H1 (cell line): Measurements from ENCODE around the gene TTLL1.
"Not testable (repeated sequence)": the region's sequence is repeated elsewhere in the genome, so short reads cannot be mapped to it uniquely, and the experiment has no call there.

Experiments
- CEBPB ChIP-seq: IDR thresholded peaks from 2 replicates; pipeline ENCODE4 v1.6.1; 2012; ENCODE audit warnings: low read depth, low read length
- EP300 ChIP-seq, 2 experiments: IDR thresholded peaks; 1 replicate in 1 of 2; 2 replicates in 1 of 2; pipeline ENCODE4 v1.6.1; 2011 to 2012; ENCODE audit warnings: low read depth in 2 of 2, low read length in 2 of 2, mild to moderate bottlenecking in 2 of 2, borderline replicate concordance in 1 of 2, inconsistent platforms in 1 of 2, moderate library complexity in 1 of 2
- EZH2 ChIP-seq: fragments of 200-600 bp; sonication (generic); IDR thresholded peaks from 2 replicates; pipeline ENCODE4 v1.7.1; 2012; ENCODE audit warnings: low read depth, mild to moderate bottlenecking, moderate library complexity, low read length, inconsistent platforms; ENCODE audit not compliant: severe bottlenecking
- POLR2A ChIP-seq, 2 experiments: IDR thresholded peaks; 1 replicate in 1 of 2; 2 replicates in 1 of 2; pipeline ENCODE4 v1.6.1; 2011; ENCODE audit warnings: low read depth in 2 of 2, low read length in 2 of 2, mild to moderate bottlenecking in 2 of 2; ENCODE audit errors: control extremely low read depth in 1 of 2
- RFX5 ChIP-seq: IDR thresholded peaks from 2 replicates; pipeline ENCODE4 v1.6.1; 2011; ENCODE audit warnings: low read depth, low read length, improper control_type of control experiment, borderline replicate concordance
- SIN3A ChIP-seq, 2 experiments: IDR thresholded peaks in 1 of 2; conservative IDR thresholded peaks in 1 of 2; 2 replicates each; pipeline ENCODE4 v1.6.1; 2011 to 2012; ENCODE audit warnings: low read length in 2 of 2, improper control_type of control experiment in 1 of 2, low read depth in 1 of 2, mild to moderate bottlenecking in 1 of 2
- SP1 ChIP-seq: IDR thresholded peaks from 2 replicates; pipeline ENCODE4 v1.6.1; 2011; ENCODE audit warnings: low read depth, low read length
- SP2 ChIP-seq: IDR thresholded peaks from 2 replicates; pipeline ENCODE4 v1.6.1; 2012; ENCODE audit warnings: mild to moderate bottlenecking, low read length, inconsistent platforms
- SRF ChIP-seq: IDR thresholded peaks from 2 replicates; pipeline ENCODE4 v1.6.1; 2011; ENCODE audit warnings: mild to moderate bottlenecking, low read depth, low read length, moderate library complexity
- SUZ12 ChIP-seq: fragments of 200-600 bp; sonication (generic); IDR thresholded peaks from 2 replicates; pipeline ENCODE4 v1.6.1; 2012; ENCODE audit warnings: mild to moderate bottlenecking, inconsistent platforms, low read length, moderate library complexity, mixed read lengths
- TEAD4 ChIP-seq: IDR thresholded peaks from 2 replicates; pipeline ENCODE4 v1.6.1; 2012; ENCODE audit warnings: low read depth, low read length, inconsistent platforms, mixed read lengths
- TF ChIP-seq, protein P1 (sequence below): IDR thresholded peaks from 2 replicates; pipeline ENCODE4 v1.6.1; 2011; ENCODE audit warnings: low read length, improper control_type of control experiment
- TF ChIP-seq, protein P2 (sequence below), 3 experiments: IDR thresholded peaks; 1 replicate in 2 of 3; 2 replicates in 1 of 3; pipeline versions ENCODE4 v1.5.1 to v1.6.1; 2011; ENCODE audit warnings: low read length in 3 of 3, mild to moderate bottlenecking in 3 of 3, inconsistent platforms in 2 of 3, low read depth in 1 of 3, moderate library complexity in 1 of 3; ENCODE audit not compliant: insufficient read depth in 1 of 3; ENCODE audit errors: control extremely low read depth in 1 of 3
- TF ChIP-seq, protein P3 (sequence below): IDR thresholded peaks from 2 replicates; pipeline ENCODE4 v1.6.1; 2012; ENCODE audit warnings: inconsistent platforms

DNA sequence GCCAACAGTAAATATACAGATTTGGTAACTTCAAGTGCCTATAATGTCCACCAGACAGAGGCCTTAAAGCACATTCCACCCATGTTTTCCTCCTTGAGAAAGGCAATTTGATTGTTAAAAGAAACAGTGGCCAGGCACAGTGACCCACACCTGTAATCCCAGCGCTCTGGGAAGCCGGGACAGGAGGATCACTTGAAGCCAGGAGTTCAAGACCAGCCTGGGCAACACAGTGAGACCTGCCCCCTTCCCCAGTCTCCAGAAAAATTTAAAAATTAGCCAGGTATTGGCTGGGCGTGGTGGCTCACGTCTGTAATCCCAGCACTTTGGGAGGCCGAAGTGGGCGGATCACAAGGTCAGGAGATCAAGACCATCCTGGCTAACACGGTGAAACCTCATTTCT lies 93.5 kb downstream of the TTLL1 start:
- not testable (repeated sequence) for TF ChIP-seq TEAD4; CEBPB; RFX5; SRF; POLR2A (IDR thresholded peaks at IDR 0.05; ENCODE audit: control extremely low read depth in 1 of 2, low read depth in 2 of 2, low read length in 2 of 2); SUZ12; SIN3A (conservative IDR thresholded peaks at IDR 0.05 in 1 of 2, IDR thresholded peaks at IDR 0.05 in 1 of 2; ENCODE audit: low read depth in 1 of 2, low read length in 2 of 2); EP300 (IDR thresholded peaks at IDR 0.05; ENCODE audit: borderline replicate concordance in 1 of 2, low read depth in 2 of 2, low read length in 2 of 2); SP2; EZH2; SP1
- TF ChIP-seq, protein P1, sequence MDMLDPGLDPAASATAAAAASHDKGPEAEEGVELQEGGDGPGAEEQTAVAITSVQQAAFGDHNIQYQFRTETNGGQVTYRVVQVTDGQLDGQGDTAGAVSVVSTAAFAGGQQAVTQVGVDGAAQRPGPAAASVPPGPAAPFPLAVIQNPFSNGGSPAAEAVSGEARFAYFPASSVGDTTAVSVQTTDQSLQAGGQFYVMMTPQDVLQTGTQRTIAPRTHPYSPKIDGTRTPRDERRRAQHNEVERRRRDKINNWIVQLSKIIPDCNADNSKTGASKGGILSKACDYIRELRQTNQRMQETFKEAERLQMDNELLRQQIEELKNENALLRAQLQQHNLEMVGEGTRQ, result not testable (repeated sequence)
- TF ChIP-seq, protein P2, sequence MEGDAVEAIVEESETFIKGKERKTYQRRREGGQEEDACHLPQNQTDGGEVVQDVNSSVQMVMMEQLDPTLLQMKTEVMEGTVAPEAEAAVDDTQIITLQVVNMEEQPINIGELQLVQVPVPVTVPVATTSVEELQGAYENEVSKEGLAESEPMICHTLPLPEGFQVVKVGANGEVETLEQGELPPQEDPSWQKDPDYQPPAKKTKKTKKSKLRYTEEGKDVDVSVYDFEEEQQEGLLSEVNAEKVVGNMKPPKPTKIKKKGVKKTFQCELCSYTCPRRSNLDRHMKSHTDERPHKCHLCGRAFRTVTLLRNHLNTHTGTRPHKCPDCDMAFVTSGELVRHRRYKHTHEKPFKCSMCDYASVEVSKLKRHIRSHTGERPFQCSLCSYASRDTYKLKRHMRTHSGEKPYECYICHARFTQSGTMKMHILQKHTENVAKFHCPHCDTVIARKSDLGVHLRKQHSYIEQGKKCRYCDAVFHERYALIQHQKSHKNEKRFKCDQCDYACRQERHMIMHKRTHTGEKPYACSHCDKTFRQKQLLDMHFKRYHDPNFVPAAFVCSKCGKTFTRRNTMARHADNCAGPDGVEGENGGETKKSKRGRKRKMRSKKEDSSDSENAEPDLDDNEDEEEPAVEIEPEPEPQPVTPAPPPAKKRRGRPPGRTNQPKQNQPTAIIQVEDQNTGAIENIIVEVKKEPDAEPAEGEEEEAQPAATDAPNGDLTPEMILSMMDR (IDR thresholded peaks at IDR 0.05; ENCODE audit: control extremely low read depth in 1 of 3, insufficient read depth in 1 of 3, low read depth in 1 of 3, low read length in 3 of 3), result not testable (repeated sequence)
- TF ChIP-seq, protein P3, sequence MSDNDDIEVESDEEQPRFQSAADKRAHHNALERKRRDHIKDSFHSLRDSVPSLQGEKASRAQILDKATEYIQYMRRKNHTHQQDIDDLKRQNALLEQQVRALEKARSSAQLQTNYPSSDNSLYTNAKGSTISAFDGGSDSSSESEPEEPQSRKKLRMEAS, result not testable (repeated sequence)
